Measurements from ENCODE around the gene MAGEC1.

GRCh38 chrX:141904262-141904661 is 568 bp downstream of the MAGEC1 start:
- TF ChIP-seq, protein P1, sequence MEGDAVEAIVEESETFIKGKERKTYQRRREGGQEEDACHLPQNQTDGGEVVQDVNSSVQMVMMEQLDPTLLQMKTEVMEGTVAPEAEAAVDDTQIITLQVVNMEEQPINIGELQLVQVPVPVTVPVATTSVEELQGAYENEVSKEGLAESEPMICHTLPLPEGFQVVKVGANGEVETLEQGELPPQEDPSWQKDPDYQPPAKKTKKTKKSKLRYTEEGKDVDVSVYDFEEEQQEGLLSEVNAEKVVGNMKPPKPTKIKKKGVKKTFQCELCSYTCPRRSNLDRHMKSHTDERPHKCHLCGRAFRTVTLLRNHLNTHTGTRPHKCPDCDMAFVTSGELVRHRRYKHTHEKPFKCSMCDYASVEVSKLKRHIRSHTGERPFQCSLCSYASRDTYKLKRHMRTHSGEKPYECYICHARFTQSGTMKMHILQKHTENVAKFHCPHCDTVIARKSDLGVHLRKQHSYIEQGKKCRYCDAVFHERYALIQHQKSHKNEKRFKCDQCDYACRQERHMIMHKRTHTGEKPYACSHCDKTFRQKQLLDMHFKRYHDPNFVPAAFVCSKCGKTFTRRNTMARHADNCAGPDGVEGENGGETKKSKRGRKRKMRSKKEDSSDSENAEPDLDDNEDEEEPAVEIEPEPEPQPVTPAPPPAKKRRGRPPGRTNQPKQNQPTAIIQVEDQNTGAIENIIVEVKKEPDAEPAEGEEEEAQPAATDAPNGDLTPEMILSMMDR (IDR thresholded peaks at IDR 0.05), result no peak
- no peak for TF ChIP-seq POLR2A (IDR thresholded peaks at IDR 0.05)
